WTC11 (cell line): ENCODE measurements around the gene GAPDHS. TPM values are rescaled to one million over a fixed set of nuclear protein-coding genes. Genes with fewer than 3 reads are reported as not detected.

Experiments used
- ATAC-seq: fragments of 200-7000 bp; cut with Tn5 transposase; 2 replicates; pipeline ENCODE4 v1.10.0; 2021; ENCODE audit warnings: mild to moderate bottlenecking, moderate library complexity
- CTCF ChIA-PET: fragments of 300-600 bp; sonication (Branson Sonifier 250); formaldehyde crosslinking; loops from one replicate; lab custom pipeline; 2021; ENCODE audit warnings: antibody characterized with exemption; lab: Charles Lee
- POLR2A ChIA-PET: fragments of 350-600 bp; sonication (Branson Sonifier 250); formaldehyde crosslinking; loops from one replicate; lab custom pipeline; 2021; ENCODE audit warnings: antibody characterized with exemption; lab: Charles Lee
- DNase-seq: peaks from one replicate; pipeline ENCODE4 v3.0.0; 2021; ENCODE audit warnings: low spot score
- H3K27ac Mint-ChIP-seq: 2 replicates; pipeline ENCODE4 v1.8.0; 2021; ENCODE audit warnings: mixed read lengths
- H3K27me3 Mint-ChIP-seq: 2 replicates; pipeline ENCODE4 v1.8.0; 2021; ENCODE audit warnings: low read depth, mild to moderate bottlenecking, moderate library complexity, mixed read lengths
- H3K36me3 Mint-ChIP-seq: 2 replicates; pipeline ENCODE4 v1.8.0; 2021; ENCODE audit warnings: mixed read lengths
- H3K4me1 Mint-ChIP-seq: 2 replicates; pipeline ENCODE4 v1.8.0; 2022; ENCODE audit warnings: mixed read lengths
- H3K4me3 Mint-ChIP-seq: 2 replicates; pipeline ENCODE4 v1.8.0; 2021; ENCODE audit warnings: mild to moderate bottlenecking, moderate library complexity, mixed read lengths
- H3K9me3 Mint-ChIP-seq: 2 replicates; pipeline ENCODE4 v1.8.0; 2021; ENCODE audit warnings: mixed read lengths
- CDX4 ChIP-seq: fragments of 250-450 bp; sonication (Bioruptor Pico); IDR thresholded peaks from 2 replicates; pipeline ENCODE4 v1.9.0; 2021; ENCODE audit warnings: moderate library complexity, mild to moderate bottlenecking, inconsistent platforms, borderline replicate concordance
- CREM ChIP-seq: sonication (generic); formaldehyde crosslinking; IDR thresholded peaks from 2 replicates; pipeline ENCODE4 v1.8.1; 2022; ENCODE audit warnings: mild to moderate bottlenecking, missing genetic modification reagents, moderate library complexity
- FOXJ3 ChIP-seq: sonication (generic); formaldehyde crosslinking; IDR thresholded peaks from 2 replicates; pipeline ENCODE4 v1.9.0; 2021; ENCODE audit warnings: missing genetic modification reagents, mild to moderate bottlenecking, borderline replicate concordance
- GTF2I ChIP-seq: fragments of 250-450 bp; sonication (Bioruptor Pico); conservative IDR thresholded peaks from 2 replicates; pipeline ENCODE4 v1.4.0; 2021; ENCODE audit warnings: mild to moderate bottlenecking
- JUN ChIP-seq: sonication (generic); formaldehyde crosslinking; IDR thresholded peaks from 2 replicates; pipeline ENCODE4 v1.8.0; 2023; ENCODE audit warnings: mild to moderate bottlenecking, missing genetic modification reagents
- MAX ChIP-seq: sonication (generic); formaldehyde crosslinking; IDR thresholded peaks from 2 replicates; pipeline ENCODE4 v1.8.0; 2022; ENCODE audit warnings: mild to moderate bottlenecking, missing genetic modification reagents
- NFATC4 ChIP-seq: fragments of 250-450 bp; sonication (Bioruptor Pico); IDR thresholded peaks from 2 replicates; pipeline ENCODE4 v1.9.0; 2021; ENCODE audit warnings: mild to moderate bottlenecking
- NR3C1 ChIP-seq: sonication (generic); formaldehyde crosslinking; conservative IDR thresholded peaks from 2 replicates; pipeline ENCODE4 v1.8.1; 2023; ENCODE audit warnings: low read depth, mild to moderate bottlenecking, missing genetic modification reagents
- SOX15 ChIP-seq: fragments of 250-450 bp; sonication (Bioruptor Pico); IDR thresholded peaks from 2 replicates; pipeline ENCODE4 v1.9.0; 2021; ENCODE audit warnings: mild to moderate bottlenecking
- SP1 ChIP-seq: sonication (generic); formaldehyde crosslinking; conservative IDR thresholded peaks from 2 replicates; pipeline ENCODE4 v1.8.1; 2022; ENCODE audit warnings: missing genetic modification reagents
- TCF7 ChIP-seq: sonication (generic); formaldehyde crosslinking; IDR thresholded peaks from 2 replicates; pipeline ENCODE4 v1.8.0; 2022; ENCODE audit warnings: mild to moderate bottlenecking, low read depth, missing genetic modification reagents, moderate library complexity
- ZBTB21 ChIP-seq: sonication (generic); formaldehyde crosslinking; IDR thresholded peaks from 2 replicates; pipeline ENCODE4 v1.8.1; 2023; ENCODE audit warnings: mild to moderate bottlenecking, missing genetic modification reagents, borderline replicate concordance
- ZNF416 ChIP-seq: fragments of 250-450 bp; sonication (Bioruptor Pico); IDR thresholded peaks from 2 replicates; pipeline ENCODE4 v1.9.0; 2021; ENCODE audit warnings: mild to moderate bottlenecking, inconsistent platforms
- total RNA-seq: library from RNA; stranded (reverse); gene quantifications from 3 replicates; pipeline ENCODE4 v1.2.3, GENCODE V29; 2021
- TF ChIP-seq, protein P1 (sequence below): sonication (generic); formaldehyde crosslinking; IDR thresholded peaks from 2 replicates; pipeline ENCODE4 v1.8.1; 2023; ENCODE audit warnings: mild to moderate bottlenecking, missing genetic modification reagents, moderate library complexity
- TF ChIP-seq, protein P2 (sequence below): sonication (generic); formaldehyde crosslinking; IDR thresholded peaks from 2 replicates; pipeline ENCODE4 v1.8.0; 2023; ENCODE audit warnings: missing genetic modification reagents
- TF ChIP-seq, protein P3 (sequence below): sonication (generic); formaldehyde crosslinking; IDR thresholded peaks from 2 replicates; pipeline ENCODE4 v1.8.0; 2023; ENCODE audit warnings: missing genetic modification reagents, mild to moderate bottlenecking, borderline replicate concordance
- TF ChIP-seq, protein P4 (sequence below): fragments of 250-450 bp; sonication (Bioruptor Pico); IDR thresholded peaks from 2 replicates; pipeline ENCODE4 v1.9.0; 2021; ENCODE audit warnings: mild to moderate bottlenecking
- TF ChIP-seq, protein P5 (sequence below): sonication (generic); formaldehyde crosslinking; IDR thresholded peaks from 2 replicates; pipeline ENCODE4 v1.8.1; 2022; ENCODE audit warnings: missing genetic modification reagents, borderline replicate concordance

GAPDHS gene
- total RNA-seq, 1 experiment from 2014 or later: 0.20 TPM

DNA sequence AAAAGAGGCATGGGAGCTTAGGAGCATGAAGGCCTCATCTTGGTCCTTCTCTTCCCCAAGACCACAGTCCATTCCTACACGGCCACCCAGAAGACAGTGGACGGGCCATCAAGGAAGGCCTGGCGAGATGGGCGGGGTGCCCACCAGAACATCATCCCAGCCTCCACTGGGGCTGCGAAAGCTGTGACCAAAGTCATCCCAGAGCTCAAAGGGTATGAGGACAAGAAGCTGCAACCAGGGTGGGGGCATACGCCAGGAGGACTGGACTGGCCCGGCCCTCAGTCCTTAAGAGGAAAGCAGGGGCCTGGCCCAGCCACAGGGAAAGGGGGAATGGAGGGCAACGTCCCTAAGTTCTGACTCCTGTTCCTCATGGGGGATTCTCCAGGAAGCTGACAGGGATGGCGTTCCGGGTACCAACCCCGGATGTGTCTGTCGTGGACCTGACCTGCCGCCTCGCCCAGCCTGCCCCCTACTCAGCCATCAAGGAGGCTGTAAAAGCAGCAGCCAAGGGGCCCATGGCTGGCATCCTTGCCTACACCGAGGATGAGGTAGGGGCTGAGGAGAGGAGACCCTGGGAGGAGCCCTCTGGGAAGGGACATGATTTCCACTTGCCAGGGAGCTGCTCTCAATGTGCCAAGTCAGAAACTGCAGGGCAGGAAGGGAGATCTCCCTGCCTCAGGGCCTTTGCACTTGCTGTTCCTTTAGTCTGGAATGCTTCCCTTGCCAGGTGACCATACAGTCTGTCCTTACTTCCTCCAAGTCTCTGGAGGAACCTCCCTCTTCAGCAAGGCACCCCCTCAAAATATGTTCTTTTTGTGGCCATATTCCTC is 10.2 kb downstream of the GAPDHS start (continued):
- TF ChIP-seq, protein P1, sequence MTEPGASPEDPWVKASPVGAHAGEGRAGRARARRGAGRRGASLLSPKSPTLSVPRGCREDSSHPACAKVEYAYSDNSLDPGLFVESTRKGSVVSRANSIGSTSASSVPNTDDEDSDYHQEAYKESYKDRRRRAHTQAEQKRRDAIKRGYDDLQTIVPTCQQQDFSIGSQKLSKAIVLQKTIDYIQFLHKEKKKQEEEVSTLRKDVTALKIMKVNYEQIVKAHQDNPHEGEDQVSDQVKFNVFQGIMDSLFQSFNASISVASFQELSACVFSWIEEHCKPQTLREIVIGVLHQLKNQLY (CRISPR knock-in tag): no peak
- TF ChIP-seq ZBTB21 (no peak), SOX15 (CRISPR knock-in tag) (no peak), CREM (no peak), FOXJ3 (CRISPR knock-in tag) (no peak)
- TF ChIP-seq, all 79 proteins: peak for 0

- Mint-ChIP-seq H3K27ac (peak overlapping the region; percentile 80), H3K9me3 (no peaks in the 10 kb centered on the region)
- no peak for ATAC-seq
- no peak for TF ChIP-seq CREM
- TF ChIP-seq, protein P2, sequence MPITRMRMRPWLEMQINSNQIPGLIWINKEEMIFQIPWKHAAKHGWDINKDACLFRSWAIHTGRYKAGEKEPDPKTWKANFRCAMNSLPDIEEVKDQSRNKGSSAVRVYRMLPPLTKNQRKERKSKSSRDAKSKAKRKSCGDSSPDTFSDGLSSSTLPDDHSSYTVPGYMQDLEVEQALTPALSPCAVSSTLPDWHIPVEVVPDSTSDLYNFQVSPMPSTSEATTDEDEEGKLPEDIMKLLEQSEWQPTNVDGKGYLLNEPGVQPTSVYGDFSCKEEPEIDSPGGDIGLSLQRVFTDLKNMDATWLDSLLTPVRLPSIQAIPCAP (CRISPR knock-in tag): no peak
- TF ChIP-seq GTF2I: no peak
- TF ChIP-seq, protein P3, sequence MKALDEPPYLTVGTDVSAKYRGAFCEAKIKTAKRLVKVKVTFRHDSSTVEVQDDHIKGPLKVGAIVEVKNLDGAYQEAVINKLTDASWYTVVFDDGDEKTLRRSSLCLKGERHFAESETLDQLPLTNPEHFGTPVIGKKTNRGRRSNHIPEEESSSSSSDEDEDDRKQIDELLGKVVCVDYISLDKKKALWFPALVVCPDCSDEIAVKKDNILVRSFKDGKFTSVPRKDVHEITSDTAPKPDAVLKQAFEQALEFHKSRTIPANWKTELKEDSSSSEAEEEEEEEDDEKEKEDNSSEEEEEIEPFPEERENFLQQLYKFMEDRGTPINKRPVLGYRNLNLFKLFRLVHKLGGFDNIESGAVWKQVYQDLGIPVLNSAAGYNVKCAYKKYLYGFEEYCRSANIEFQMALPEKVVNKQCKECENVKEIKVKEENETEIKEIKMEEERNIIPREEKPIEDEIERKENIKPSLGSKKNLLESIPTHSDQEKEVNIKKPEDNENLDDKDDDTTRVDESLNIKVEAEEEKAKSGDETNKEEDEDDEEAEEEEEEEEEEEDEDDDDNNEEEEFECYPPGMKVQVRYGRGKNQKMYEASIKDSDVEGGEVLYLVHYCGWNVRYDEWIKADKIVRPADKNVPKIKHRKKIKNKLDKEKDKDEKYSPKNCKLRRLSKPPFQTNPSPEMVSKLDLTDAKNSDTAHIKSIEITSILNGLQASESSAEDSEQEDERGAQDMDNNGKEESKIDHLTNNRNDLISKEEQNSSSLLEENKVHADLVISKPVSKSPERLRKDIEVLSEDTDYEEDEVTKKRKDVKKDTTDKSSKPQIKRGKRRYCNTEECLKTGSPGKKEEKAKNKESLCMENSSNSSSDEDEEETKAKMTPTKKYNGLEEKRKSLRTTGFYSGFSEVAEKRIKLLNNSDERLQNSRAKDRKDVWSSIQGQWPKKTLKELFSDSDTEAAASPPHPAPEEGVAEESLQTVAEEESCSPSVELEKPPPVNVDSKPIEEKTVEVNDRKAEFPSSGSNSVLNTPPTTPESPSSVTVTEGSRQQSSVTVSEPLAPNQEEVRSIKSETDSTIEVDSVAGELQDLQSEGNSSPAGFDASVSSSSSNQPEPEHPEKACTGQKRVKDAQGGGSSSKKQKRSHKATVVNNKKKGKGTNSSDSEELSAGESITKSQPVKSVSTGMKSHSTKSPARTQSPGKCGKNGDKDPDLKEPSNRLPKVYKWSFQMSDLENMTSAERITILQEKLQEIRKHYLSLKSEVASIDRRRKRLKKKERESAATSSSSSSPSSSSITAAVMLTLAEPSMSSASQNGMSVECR: no peak
- no peak for TF ChIP-seq CDX4 (CRISPR knock-in tag)
- TF ChIP-seq MAX: no peak
- TF ChIP-seq ZNF416 (CRISPR knock-in tag): no peak
- no peak for TF ChIP-seq JUN (CRISPR knock-in tag)
- TF ChIP-seq, protein P4, sequence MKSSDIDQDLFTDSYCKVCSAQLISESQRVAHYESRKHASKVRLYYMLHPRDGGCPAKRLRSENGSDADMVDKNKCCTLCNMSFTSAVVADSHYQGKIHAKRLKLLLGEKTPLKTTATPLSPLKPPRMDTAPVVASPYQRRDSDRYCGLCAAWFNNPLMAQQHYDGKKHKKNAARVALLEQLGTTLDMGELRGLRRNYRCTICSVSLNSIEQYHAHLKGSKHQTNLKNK: no peak
- TF ChIP-seq, protein P5, sequence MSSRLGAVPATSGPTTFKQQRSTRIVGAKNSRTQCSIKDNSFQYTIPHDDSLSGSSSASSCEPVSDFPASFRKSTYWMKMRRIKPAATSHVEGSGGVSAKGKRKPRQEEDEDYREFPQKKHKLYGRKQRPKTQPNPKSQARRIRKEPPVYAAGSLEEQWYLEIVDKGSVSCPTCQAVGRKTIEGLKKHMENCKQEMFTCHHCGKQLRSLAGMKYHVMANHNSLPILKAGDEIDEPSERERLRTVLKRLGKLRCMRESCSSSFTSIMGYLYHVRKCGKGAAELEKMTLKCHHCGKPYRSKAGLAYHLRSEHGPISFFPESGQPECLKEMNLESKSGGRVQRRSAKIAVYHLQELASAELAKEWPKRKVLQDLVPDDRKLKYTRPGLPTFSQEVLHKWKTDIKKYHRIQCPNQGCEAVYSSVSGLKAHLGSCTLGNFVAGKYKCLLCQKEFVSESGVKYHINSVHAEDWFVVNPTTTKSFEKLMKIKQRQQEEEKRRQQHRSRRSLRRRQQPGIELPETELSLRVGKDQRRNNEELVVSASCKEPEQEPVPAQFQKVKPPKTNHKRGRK (CRISPR knock-in tag): no peak
- TF ChIP-seq NFATC4 (CRISPR knock-in tag): no peak
- no peak for TF ChIP-seq SP1 (CRISPR knock-in tag)
- TF ChIP-seq NR3C1 (CRISPR knock-in tag): no peak
- TF ChIP-seq TCF7 (CRISPR knock-in tag): no peak
- TF ChIP-seq, all 79 proteins: peak for 0
- no peak for DNase-seq
- CTCF ChIA-PET: interaction anchor here (1.2 to 2.0 kb wide), 2 partner anchors 13 to 34 kb away, joined by 3 to 6 read pairs; no protein-coding TSS in a partner anchor
- peaks cover 27% of the 10 kb centered on the region for H3K36me3 Mint-ChIP-seq
- H3K4me1 Mint-ChIP-seq: peaks cover 21% of the 10 kb centered on the region
- H3K4me3 Mint-ChIP-seq: peak overlapping the region; percentile 92
- no peaks in the 10 kb centered on the region; the same call in 1 of the 2 replicates for H3K27me3 Mint-ChIP-seq
- POLR2A ChIA-PET: no interaction called here
Measured at GRCh38 chr19:35544110-35544802, 11.0 kb downstream of the GAPDHS start.
